A673 (cell line): ENCODE data around the gene WDFY4. TPM values are rescaled to one million over a fixed set of nuclear protein-coding genes. Genes with fewer than 3 reads are reported as not detected.

Experiments used
- BruUV-seq: library from RNA; stranded (reverse); fragments of 400-500 nt; replicated peaks from 2 replicates; lab custom pipeline; 2021; lab: Mats Ljungman, UMichigan
- CTCF ChIA-PET: fragments of 300-600 bp; sonication (Branson Sonifier 250); formaldehyde crosslinking; loops from one replicate; lab custom pipeline; 2022; ENCODE audit warnings: antibody characterized with exemption; lab: Charles Lee
- POLR2A ChIA-PET: fragments of 300-600 bp; sonication (Branson Sonifier 250); formaldehyde crosslinking; loops from one replicate; lab custom pipeline; 2022; ENCODE audit warnings: antibody characterized with exemption; ENCODE audit not compliant: low non-redundant PET; lab: Charles Lee
- DNase-seq: peaks from one replicate; pipeline ENCODE4 v3.0.0-alpha.2; 2015; ENCODE audit warnings: low spot score
- H3K27ac ChIP-seq: fragments of 200-600 bp; sonication (generic); 2 replicates; pipeline ENCODE4 v1.5.1; 2016; ENCODE audit warnings: mixed run types, low read depth, mild to moderate bottlenecking, mixed read lengths, antibody characterized with exemption, low read length; ENCODE audit not compliant: poor library complexity, severe bottlenecking
- H3K27me3 ChIP-seq: fragments of 200-600 bp; sonication (generic); replicated peaks from 2 replicates; pipeline ENCODE4 v1.6.1; 2017; ENCODE audit warnings: mixed run types, low read depth, mild to moderate bottlenecking, mixed read lengths, antibody characterized with exemption, low read length; ENCODE audit not compliant: insufficient read depth, poor library complexity
- H3K36me3 ChIP-seq: fragments of 200-600 bp; sonication (generic); 2 replicates; pipeline ENCODE4 v1.6.1; 2016; ENCODE audit warnings: mixed run types, mild to moderate bottlenecking, mixed read lengths, antibody characterized with exemption, low read length; ENCODE audit not compliant: insufficient read depth, poor library complexity, severe bottlenecking
- H3K4me1 ChIP-seq: fragments of 200-600 bp; sonication (generic); 2 replicates; pipeline ENCODE4 v1.6.1; 2017; ENCODE audit warnings: mixed run types, mild to moderate bottlenecking, mixed read lengths, antibody characterized with exemption, low read length; ENCODE audit not compliant: insufficient read depth, poor library complexity, severe bottlenecking
- H3K4me3 ChIP-seq: fragments of 200-600 bp; sonication (generic); 2 replicates; pipeline ENCODE4 v1.5.1; 2016; ENCODE audit warnings: low read depth, mixed run types, mild to moderate bottlenecking, mixed read lengths, low read length; ENCODE audit not compliant: poor library complexity, severe bottlenecking
- H3K9me3 ChIP-seq: fragments of 200-600 bp; sonication (generic); 2 replicates; pipeline ENCODE4 v1.6.1; 2016; ENCODE audit warnings: mixed run types, low read depth, mild to moderate bottlenecking, mixed read lengths, antibody characterized with exemption, low read length; ENCODE audit not compliant: poor library complexity, severe bottlenecking
- CTCF ChIP-seq: fragments of 300-800, 200-600 bp; sonication (generic); conservative IDR thresholded peaks from 2 replicates; pipeline ENCODE4 v1.5.1; 2017; ENCODE audit warnings: low read depth, mild to moderate bottlenecking, antibody characterized with exemption, low read length, moderate library complexity, mixed read lengths
- EZH2 ChIP-seq: fragments of 200-600 bp; sonication (generic); IDR thresholded peaks from 2 replicates; pipeline ENCODE4 v1.6.1; 2017; ENCODE audit warnings: borderline replicate concordance, low read depth, mild to moderate bottlenecking, mixed read lengths, antibody characterized with exemption, low read length; ENCODE audit not compliant: poor library complexity, severe bottlenecking
- intact Hi-C: fragments of 100-400 bp; cut with micrococcal nuclease; formaldehyde crosslinking; loops from one replicate; pipeline ENCODE4 v1.10.0; 2022; ENCODE audit not compliant: unreplicated experiment
- total RNA-seq: library from RNA; stranded (reverse); gene quantifications from 2 replicates; pipeline ENCODE4 v1.2.3, GENCODE V29; 2021

WDFY4 gene
- total RNA-seq, 1 experiment from 2014 or later = not detected

DNA sequence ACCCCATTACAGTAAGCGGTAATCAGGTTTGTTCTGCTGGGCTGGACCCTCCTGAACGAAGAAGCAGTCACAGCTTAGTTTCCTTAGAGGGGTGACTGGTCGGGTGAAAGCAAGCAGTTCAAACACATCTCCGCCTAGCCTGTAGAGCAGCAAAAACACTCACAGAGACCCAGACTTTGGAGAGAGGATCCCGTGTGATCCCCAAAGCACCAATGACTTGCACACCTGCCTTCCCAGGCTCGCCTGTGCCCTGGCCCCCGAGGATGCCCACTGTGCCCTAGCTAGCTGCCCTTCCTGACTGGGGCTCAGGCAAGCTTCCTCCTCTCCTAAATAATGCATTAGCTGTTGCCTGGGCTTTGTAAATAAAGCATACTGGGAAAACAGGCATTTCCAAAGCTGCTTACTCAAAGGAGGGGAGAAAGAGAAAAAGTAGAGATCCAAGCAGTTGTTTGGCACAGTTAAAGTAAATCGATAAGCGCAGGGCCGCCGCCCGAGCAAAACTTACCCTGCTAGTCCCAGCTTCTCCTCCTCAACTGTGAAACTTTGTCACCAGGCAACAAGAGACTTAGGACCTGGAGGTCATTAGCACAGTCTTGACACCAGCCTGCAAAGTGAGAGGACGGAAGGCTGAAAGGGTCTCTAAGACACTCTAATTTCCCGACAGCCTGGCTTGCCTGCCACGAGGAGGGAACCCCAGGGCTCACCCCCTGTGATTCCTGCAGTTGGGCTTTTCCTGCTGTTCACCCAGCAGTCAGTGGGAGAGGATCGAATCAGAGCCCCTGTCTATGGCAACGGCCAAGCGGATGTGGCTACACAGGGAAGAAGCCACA is 250.2 kb downstream of the WDFY4 start:
- Histone ChIP-seq H3K36me3 (no peaks in the 10 kb centered on the region), H3K4me1 (no peaks in the 10 kb centered on the region), H3K9me3 (no peaks in the 10 kb centered on the region), H3K4me3 (no peak overlapping the region), H3K27me3 (peaks cover 4% of the 10 kb centered on the region), H3K27ac (no peak overlapping the region)
- BruUV-seq = no TSS peak
- intact Hi-C loops = no loop called here
- ChIA-PET POLR2A (no interaction called here), CTCF (no interaction called here)
- TF ChIP-seq EZH2 = no peak
- no peak for TF ChIP-seq CTCF
- no peak for DNase-seq

DNA sequence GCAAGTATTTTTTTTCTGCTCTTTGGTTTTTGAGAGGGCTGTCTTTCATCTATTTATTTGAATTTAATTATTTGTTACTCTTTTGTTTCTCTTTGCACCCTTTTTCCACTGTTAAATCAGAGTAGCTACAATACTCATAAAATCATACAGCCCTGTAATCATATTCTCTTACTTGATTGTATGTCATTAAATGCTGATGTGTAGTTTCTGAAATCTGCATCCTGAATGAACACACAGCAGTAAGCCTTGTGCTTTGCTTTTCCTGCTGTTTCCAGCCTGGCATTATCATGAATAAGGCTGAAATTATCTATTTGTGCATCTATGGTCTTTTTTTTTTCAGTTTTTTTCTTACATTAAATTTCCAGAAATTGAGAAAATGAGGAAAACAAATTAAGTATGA is 250.9 kb downstream of the WDFY4 start:
- Histone ChIP-seq H3K27me3 (peaks cover 4% of the 10 kb centered on the region), H3K9me3 (no peaks in the 10 kb centered on the region), H3K4me3 (no peak overlapping the region), H3K27ac (no peak overlapping the region), H3K4me1 (no peaks in the 10 kb centered on the region), H3K36me3 (no peaks in the 10 kb centered on the region)
- no TSS peak for BruUV-seq
- ChIA-PET CTCF (no interaction called here), POLR2A (no interaction called here)
- no peak for TF ChIP-seq EZH2
- no peak for TF ChIP-seq CTCF
- DNase-seq = no peak
- intact Hi-C loops = no loop called here

GRCh38 chr10:48937796-48938195 is 253.1 kb downstream of the WDFY4 start:
- CTCF ChIA-PET = no interaction called here

More at GRCh38 chr10:48937796-48938195, 253.1 kb downstream of the WDFY4 start:
- no TSS peak for BruUV-seq
- POLR2A ChIA-PET = no interaction called here
- H3K4me1 ChIP-seq = no peaks in the 10 kb centered on the region
- TF ChIP-seq CTCF (no peak), EZH2 (no peak)
- intact Hi-C loops = no loop called here
- no peaks in the 10 kb centered on the region for H3K36me3 ChIP-seq
- no peak for DNase-seq
- peaks cover 4% of the 10 kb centered on the region for H3K27me3 ChIP-seq
- no peaks in the 10 kb centered on the region for H3K9me3 ChIP-seq
- H3K4me3 ChIP-seq = no peak overlapping the region
- no peak overlapping the region for H3K27ac ChIP-seq
